GM19397 (cell line): ENCODE measurements around the gene CEMIP.

Source experiments
- ATAC-seq: cut with Tn5 transposase; IDR thresholded peaks from one replicate; pipeline ENCODE4 v1.9.1; 2021; ENCODE audit warnings: mild to moderate bottlenecking, moderate library complexity; ENCODE audit not compliant: unreplicated experiment

CEMIP gene

GRCh38 chr15:80920271-80920699, 141.1 kb downstream of the CEMIP start:
- no peak for ATAC-seq

GRCh38 chr15:80921736-80922410, 142.7 kb downstream of the CEMIP start:
- ATAC-seq = no peak

GRCh38 chr15:80923668-80924067, 144.5 kb downstream of the CEMIP start:
- no peak for ATAC-seq

- ATAC-seq = no peak
These were observed 145.1 kb downstream of the CEMIP start for GRCh38 chr15:80924278-80924677.

- no peak for ATAC-seq
These were observed 146.5 kb downstream of the CEMIP start for GRCh38 chr15:80925597-80926059.

- ATAC-seq = no peak
These were observed 147.0 kb downstream of the CEMIP start for GRCh38 chr15:80926126-80926525.

- ATAC-seq = no peak
These were observed 150.1 kb downstream of the CEMIP start for GRCh38 chr15:80929225-80929624.

GRCh38 chr15:80929689-80930088, 150.5 kb downstream of the CEMIP start:
- no peak for ATAC-seq

GRCh38 chr15:80931191-80931590, 152.0 kb downstream of the CEMIP start:
- ATAC-seq = no peak

- no peak for ATAC-seq
These were observed 152.7 kb downstream of the CEMIP start for GRCh38 chr15:80931721-80932512.

- ATAC-seq = no peak
These were observed 153.3 kb downstream of the CEMIP start for GRCh38 chr15:80932513-80932815.

- ATAC-seq = no peak
These were observed 153.8 kb downstream of the CEMIP start for GRCh38 chr15:80932989-80933388.

GRCh38 chr15:80934761-80935221, 155.6 kb downstream of the CEMIP start:
- ATAC-seq = no peak

GRCh38 chr15:80936288-80937078, 157.3 kb downstream of the CEMIP start:
- ATAC-seq = no peak

GRCh38 chr15:80937718-80938117, 158.5 kb downstream of the CEMIP start:
- no peak for ATAC-seq

GRCh38 chr15:80939216-80939615, 160.0 kb downstream of the CEMIP start:
- ATAC-seq = no peak

GRCh38 chr15:80940331-80940730, 161.2 kb downstream of the CEMIP start:
- no peak for ATAC-seq

GRCh38 chr15:80940851-80941250, 161.7 kb downstream of the CEMIP start:
- no peak for ATAC-seq

GRCh38 chr15:80942266-80942665, 163.1 kb downstream of the CEMIP start:
- no peak for ATAC-seq

GRCh38 chr15:80942746-80943565, 163.8 kb downstream of the CEMIP start:
- ATAC-seq = no peak

- no peak for ATAC-seq
These were observed 165.6 kb downstream of the CEMIP start for GRCh38 chr15:80944818-80945217.
